HepG2 (cell line): ENCODE data around the gene MGMT. TPM values are rescaled to one million over a fixed set of nuclear protein-coding genes. Genes with fewer than 3 reads are reported as not detected.

Experiments used
- ATAC-seq: fragments of 200-7000 bp; cut with Tn5 transposase; 3 replicates; pipeline ENCODE4 v1.9.1; 2020; ENCODE audit warnings: mild to moderate bottlenecking, moderate library complexity
- BruUV-seq: library from RNA; stranded (reverse); fragments of 400-500 nt; replicated peaks from 2 replicates; lab custom pipeline; 2021; lab: Mats Ljungman, UMichigan
- CTCF ChIA-PET: fragments of 300-600 bp; formaldehyde crosslinking; extraction: SDS; loops from one replicate; lab custom pipeline; 2021; ENCODE audit warnings: low total read pairs, inconsistent platforms, low intra/inter-chr PET ratio; lab: Yijun Ruan, JAX
- POLR2A ChIA-PET: fragments of 350-600 bp; sonication (Branson Sonifier 250); formaldehyde crosslinking; loops from one replicate; lab custom pipeline; 2020; ENCODE audit warnings: antibody characterized with exemption, inconsistent platforms; lab: Yijun Ruan, JAX
- DNase-seq: peaks from one replicate; pipeline ENCODE4 v3.0.0-alpha.2; 2015; ENCODE audit warnings: low spot score
- FAIRE-seq: peaks from 3 replicates; lab custom pipeline; 2011; peaks lifted over from hg19 to GRCh38; lab: Jason Lieb, UNC
- H2AFZ ChIP-seq: one replicate; pipeline ENCODE4 v1.6.1; 2011; ENCODE audit warnings: low read length, inconsistent platforms
- H3K27ac ChIP-seq: fragments of 300-600 bp; 3 replicates; pipeline ENCODE4 v1.8.0; 2011; ENCODE audit warnings: mixed run types, mild to moderate bottlenecking, mixed read lengths, low read length, inconsistent platforms; ENCODE audit not compliant: insufficient read depth; ENCODE audit errors: extremely low read length
- H3K27me3 ChIP-seq, 2 experiments: fragments of 200-600 bp in 1 of 2; 2 replicates in 1 of 2; 3 replicates in 1 of 2; pipeline versions ENCODE4 v1.6.0 to v1.8.0; 2011; ENCODE audit warnings: low read length in 2 of 2, mild to moderate bottlenecking in 2 of 2, moderate library complexity in 2 of 2, inconsistent platforms in 1 of 2; ENCODE audit not compliant: insufficient read depth in 2 of 2, control insufficient read depth in 1 of 2
- H3K36me3 ChIP-seq, 2 experiments: fragments of 200-600 bp in 1 of 2; replicated peaks in 1 of 2; 2 replicates in 1 of 2; 3 replicates in 1 of 2; pipeline versions ENCODE4 v1.5.1 to v1.8.0; 2011; ENCODE audit warnings: low read length in 2 of 2, inconsistent platforms in 1 of 2; ENCODE audit not compliant: insufficient read depth in 2 of 2, control insufficient read depth in 1 of 2
- H3K4me1 ChIP-seq: 2 replicates; pipeline ENCODE4 v1.5.1; 2012; ENCODE audit warnings: low read length, inconsistent platforms; ENCODE audit not compliant: insufficient read depth
- H3K4me2 ChIP-seq: 2 replicates; pipeline ENCODE4 v1.6.0; 2011; ENCODE audit warnings: low read depth, low read length, inconsistent platforms
- H3K4me3 ChIP-seq, 3 experiments: fragments of 200-600 bp in 1 of 3; sonication (generic), shearing (Covaris generic) in 1 of 3; replicated peaks in 1 of 3; 2 replicates each; pipeline ENCODE4 v1.5.1; 2011 to 2016; ENCODE audit warnings: low read length in 3 of 3, inconsistent platforms in 2 of 3, low read depth in 2 of 3, mild to moderate bottlenecking in 2 of 3, control low read depth in 1 of 3, mixed read lengths in 1 of 3; ENCODE audit not compliant: insufficient read depth in 1 of 3
- H3K79me2 ChIP-seq: one replicate; pipeline ENCODE4 v1.6.1; 2011; ENCODE audit warnings: low read length, inconsistent platforms; ENCODE audit not compliant: insufficient read depth
- H3K9ac ChIP-seq: 2 replicates; pipeline ENCODE4 v1.6.0; 2011; ENCODE audit warnings: mild to moderate bottlenecking, low read depth, low read length, inconsistent platforms; ENCODE audit not compliant: insufficient read depth
- H3K9me3 ChIP-seq: 2 replicates; pipeline ENCODE4 v1.5.1; 2012; ENCODE audit warnings: mild to moderate bottlenecking, low read length
- H4K20me1 ChIP-seq: 2 replicates; pipeline ENCODE4 v1.6.0; 2011; ENCODE audit warnings: inconsistent platforms, mild to moderate bottlenecking, low read length, moderate library complexity; ENCODE audit not compliant: insufficient read depth
- CEBPZ ChIP-seq: IDR thresholded peaks from 2 replicates; pipeline ENCODE4 v1.6.1; 2012; ENCODE audit warnings: low read length, improper control_type of control experiment
- KDM5B ChIP-seq: sonication (generic); formaldehyde crosslinking; IDR thresholded peaks from 2 replicates; pipeline ENCODE4 v1.4.0; 2020; ENCODE audit warnings: missing genetic modification reagents, mild to moderate bottlenecking, borderline replicate concordance
- NAIF1 ChIP-seq: sonication (generic); formaldehyde crosslinking; IDR thresholded peaks from 2 replicates; pipeline ENCODE4 v1.5.0; 2020; ENCODE audit warnings: mild to moderate bottlenecking, missing genetic modification reagents, borderline replicate concordance
- SMAD9 ChIP-seq: sonication (generic); formaldehyde crosslinking; IDR thresholded peaks from 2 replicates; pipeline ENCODE4 v1.5.1; 2020; ENCODE audit warnings: mild to moderate bottlenecking, missing genetic modification reagents
- SSRP1 ChIP-seq: IDR thresholded peaks from 2 replicates; pipeline ENCODE4 v1.6.1; 2016; ENCODE audit warnings: control low read depth
- ZKSCAN8 ChIP-seq: IDR thresholded peaks from 2 replicates; pipeline ENCODE4 v1.6.1; 2016; ENCODE audit warnings: borderline replicate concordance, missing genetic modification reagents, missing compliant biosample characterization
- WGBS: methylation state at CpG from one replicate; pipeline ENCODE4 v1.1.6; 2017; ENCODE audit warnings: low lambda C conversion rate; 5-methylcytosine and 5-hydroxymethylcytosine counted together
- in situ Hi-C: cut with HindIII; loops from 2 replicates; pipeline ENCODE4 v1.10.0; 2017; ENCODE audit warnings: low pct_unique_long_range_greater_than_20kb; ENCODE audit not compliant: extremely low pct_ligation_motif_present
- intact Hi-C: fragments of 100-400 bp; cut with micrococcal nuclease; formaldehyde crosslinking; loops from one replicate; pipeline ENCODE4 v1.10.0; 2022; ENCODE audit not compliant: unreplicated experiment
- polyA plus RNA-seq, 8 experiments: library from polyadenylated mRNA; depleted of rRNA in 3 of 8; stranded (reverse) in 7 of 8; unstranded in 1 of 8; fragments of >200 nt; fragmentation: Illumina TruSeq in 4 of 8; extraction: Trizol in 4 of 8; gene quantifications; 2 replicates each; pipeline versions ENCODE4 v1.2.1 to v1.2.3, GENCODE V29; 2011 to 2016; ENCODE audit warnings: low read depth in 4 of 8, missing spikeins in 1 of 8, mixed read lengths in 1 of 8; ENCODE audit not compliant: insufficient read depth in 1 of 8
- total RNA-seq, 5 experiments: library from RNA; depleted of rRNA; stranded (reverse); fragments of >200 nt; fragmentation: Illumina TruSeq; extraction: Trizol; gene quantifications; 2 replicates each; pipeline ENCODE4 v1.2.3, GENCODE V29; 2016; ENCODE audit warnings: low read depth in 1 of 5

MGMT gene
- total and polyA plus RNA-seq, 2 of the 13 experiments (the other 11 are each of a cell fraction or from before 2014, with no cell fraction given), result 12.0 to 19.5 TPM

GRCh38 chr10:129629911-129630310 is 162.9 kb downstream of the MGMT start:
- peaks cover 9% of the 10 kb centered on the region for H3K9me3 ChIP-seq
- ChIA-PET CTCF (no interaction called here), POLR2A (no interaction called here)
- ATAC-seq (no peak), DNase-seq (no peak), FAIRE-seq (no peak)
- no peaks in the 10 kb centered on the region for H3K79me2 ChIP-seq
- no peak overlapping the region for H3K27ac ChIP-seq
- no peaks in the 10 kb centered on the region for H4K20me1 ChIP-seq
- no TSS peak for BruUV-seq
- H3K36me3 ChIP-seq, result no peaks in the 10 kb centered on the region
- no peaks in the 10 kb centered on the region for H3K27me3 ChIP-seq
- intact Hi-C loops, result no loop called here
- in situ Hi-C loops, result no loop called here
- H3K4me1 ChIP-seq, result 0 out of 2 replicates have a peak, but pooled peaks cover 6% of the 10 kb centered on the region
- H3K4me2 ChIP-seq, result no peak overlapping the region
- no peak overlapping the region for H3K9ac ChIP-seq
- H2AFZ ChIP-seq, result no peak overlapping the region
- WGBS, result 57% methylated on average over 8 of the region's 15 CpGs
- no peak for TF ChIP-seq SSRP1 (CRISPR knock-in tag)
- TF ChIP-seq NAIF1 (CRISPR knock-in tag), result no peak
- TF ChIP-seq SMAD9 (CRISPR knock-in tag), result no peak
- no peak for TF ChIP-seq ZKSCAN8 (CRISPR knock-in tag)
- TF ChIP-seq CEBPZ, result no peak
- TF ChIP-seq KDM5B (CRISPR knock-in tag), result no peak
- no peak overlapping the region for H3K4me3 ChIP-seq
